PC-3 (cell line): ENCODE data around the gene C1orf159.

Experiments
- CTCF ChIP-seq: fragments of 300-600 bp; sonication (generic); conservative IDR thresholded peaks from 2 replicates; pipeline ENCODE4 v1.5.1; 2017; ENCODE audit warnings: antibody characterized with exemption, low read depth, mild to moderate bottlenecking, low read length
- EZH2 ChIP-seq: fragments of 300-600 bp; sonication (generic); IDR thresholded peaks from one replicate; pipeline ENCODE4 v1.6.1; 2017; ENCODE audit warnings: antibody characterized with exemption, mild to moderate bottlenecking, low read length; ENCODE audit not compliant: unreplicated experiment
- EZH2phosphoT487 ChIP-seq: fragments of 300-600 bp; sonication (generic); IDR thresholded peaks from 2 replicates; pipeline ENCODE4 v1.6.1; 2018; ENCODE audit warnings: mild to moderate bottlenecking, antibody characterized with exemption, low read length, borderline replicate concordance

- TF ChIP-seq CTCF (no peak), EZH2 (no peak), EZH2phosphoT487 (no peak)
Measured at GRCh38 chr1:1039145-1039910, 76.6 kb downstream of the C1orf159 start.
